NCI-H146 (cell line): ENCODE measurements around the gene MIER3.

Experiments used
- DNase-seq: peaks from one replicate; lab custom pipeline; 2025; lab: John Stamatoyannopoulos, UW

The MIER3 gene

DNA sequence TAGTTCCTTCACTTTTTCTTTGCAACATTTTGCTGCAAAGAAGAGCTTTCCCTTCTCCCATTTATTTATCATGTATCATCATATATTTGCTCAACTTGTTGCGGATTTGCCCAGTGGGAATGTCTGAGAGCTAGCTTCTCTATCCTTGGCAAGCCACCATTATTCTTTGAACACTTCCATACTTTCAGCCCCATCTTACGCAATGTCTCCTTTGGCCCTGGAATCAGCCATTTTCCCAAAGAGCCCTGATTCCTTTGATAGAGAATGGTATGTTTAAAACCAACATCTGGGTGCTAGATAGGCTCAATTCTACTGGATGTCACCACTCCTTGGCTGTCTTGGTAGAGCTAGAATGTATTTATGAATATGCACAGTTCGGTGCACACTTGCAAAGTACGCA lies 55.2 kb downstream of the MIER3 start:
- DNase-seq = no peak

DNA sequence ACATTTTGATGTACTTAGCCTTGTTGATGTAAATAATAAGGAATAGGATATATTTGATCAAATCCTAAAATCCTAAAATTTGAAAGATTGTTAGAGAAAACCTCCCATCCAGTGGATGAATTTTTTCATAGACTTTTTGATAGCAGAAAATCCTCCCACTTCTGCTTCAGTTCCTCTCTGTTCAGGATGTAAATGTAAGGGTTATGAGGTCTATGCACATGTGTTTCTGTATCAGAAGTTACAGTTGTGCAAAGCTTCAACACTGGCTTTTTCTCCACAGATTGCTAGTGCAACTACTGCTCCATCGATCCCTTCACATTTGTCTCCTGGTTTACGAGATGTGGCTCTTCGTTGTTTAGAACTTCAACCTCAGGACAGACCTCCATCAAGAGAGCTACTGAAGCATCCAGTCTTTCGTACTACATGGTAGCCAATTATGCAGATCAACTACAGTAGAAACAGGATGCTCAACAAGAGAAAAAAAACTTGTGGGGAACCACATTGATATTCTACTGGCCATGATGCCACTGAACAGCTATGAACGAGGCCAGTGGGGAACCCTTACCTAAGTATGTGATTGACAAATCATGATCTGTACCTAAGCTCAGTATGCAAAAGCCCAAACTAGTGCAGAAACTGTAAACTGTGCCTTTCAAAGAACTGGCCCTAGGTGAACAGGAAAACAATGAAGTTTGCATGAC lies 58.5 kb downstream of the MIER3 start:
- no peak for DNase-seq

DNA sequence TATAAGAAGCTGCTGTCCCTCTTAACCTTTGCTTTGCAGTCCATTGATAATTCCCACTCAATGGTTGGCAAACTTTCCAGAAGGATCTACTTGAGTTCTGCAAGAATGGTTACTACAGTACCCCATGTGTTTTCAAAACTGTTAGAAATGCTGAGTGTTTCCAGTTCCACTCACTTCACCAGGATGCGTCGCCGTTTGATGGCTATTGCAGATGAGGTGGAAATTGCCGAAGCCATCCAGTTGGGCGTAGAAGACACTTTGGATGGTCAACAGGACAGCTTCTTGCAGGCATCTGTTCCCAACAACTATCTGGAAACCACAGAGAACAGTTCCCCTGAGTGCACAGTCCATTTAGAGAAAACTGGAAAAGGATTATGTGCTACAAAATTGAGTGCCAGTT lies 70.4 kb downstream of the MIER3 start:
- DNase-seq = no peak

DNA sequence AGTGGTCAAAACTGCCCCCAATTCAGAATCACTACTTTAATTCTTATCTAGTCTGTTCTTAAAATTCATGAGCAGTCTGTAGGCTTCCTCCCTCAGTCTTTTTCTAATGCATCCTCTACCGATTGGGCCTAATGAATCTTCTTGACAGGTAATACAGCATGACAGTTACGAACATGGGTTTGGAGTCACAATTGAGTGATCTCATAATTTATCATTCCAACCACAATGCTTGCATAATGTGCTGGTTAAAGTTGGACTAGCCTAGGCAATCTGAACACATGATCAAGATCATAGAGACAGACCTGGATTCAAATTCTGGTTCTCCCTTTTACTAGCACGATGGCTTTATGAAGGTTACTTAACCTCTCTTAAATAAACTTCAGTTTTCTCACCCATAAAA lies 75.6 kb downstream of the MIER3 start:
- DNase-seq = no peak

DNA sequence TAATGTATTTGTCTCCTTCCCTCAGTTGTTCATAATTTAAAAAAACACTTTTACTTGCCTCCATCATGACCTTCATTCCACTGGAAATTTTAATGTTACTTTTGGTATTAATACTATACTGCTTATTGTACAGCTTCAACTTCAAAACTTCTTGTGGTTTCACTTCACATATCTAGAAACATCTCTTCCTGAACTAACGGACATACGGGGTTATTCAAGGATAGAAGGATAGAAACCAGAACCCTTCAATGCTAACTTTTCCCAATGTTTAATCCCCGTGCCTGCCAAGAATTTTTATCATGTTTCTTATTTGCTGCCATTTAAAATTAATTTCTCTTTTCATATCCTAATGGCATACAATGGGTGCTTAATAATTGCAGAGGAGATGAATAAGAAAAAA lies 78.9 kb downstream of the MIER3 start:
- no peak for DNase-seq

DNA sequence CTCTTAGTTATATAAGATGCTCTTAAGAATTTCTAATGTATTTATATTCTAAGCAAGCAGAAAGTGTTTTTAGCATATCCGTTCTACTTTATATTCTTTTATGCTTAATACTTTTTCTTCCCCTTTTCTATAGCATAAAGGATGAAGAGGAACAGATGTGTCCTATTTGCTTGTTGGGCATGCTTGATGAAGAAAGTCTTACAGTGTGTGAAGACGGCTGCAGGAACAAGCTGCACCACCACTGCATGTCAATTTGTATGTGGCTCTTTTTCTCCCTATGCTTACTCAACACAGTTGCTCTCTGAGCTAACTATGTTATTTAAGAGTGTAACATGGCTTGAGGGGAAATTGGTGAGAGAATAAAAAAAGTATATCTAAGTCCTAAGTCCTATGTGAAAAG lies 80.1 kb downstream of the MIER3 start:
- no peak for DNase-seq
